OCI-LY1 (cell line): ENCODE results near the gene ITSN1.

Experiments
- EZH2 ChIP-seq: fragments of 200-600 bp; sonication (generic), shearing (Covaris generic); IDR thresholded peaks from 2 replicates; pipeline ENCODE4 v1.8.0; 2017; ENCODE audit warnings: borderline replicate concordance, mixed run types, mild to moderate bottlenecking, antibody characterized with exemption, low read length, moderate library complexity, mixed read lengths
- TF ChIP-seq, protein P1 (sequence below): fragments of 200-600 bp; sonication (generic), shearing (Covaris generic); IDR thresholded peaks from 2 replicates; pipeline ENCODE4 v1.5.1; 2017; ENCODE audit warnings: mild to moderate bottlenecking, antibody characterized with exemption, low read length, moderate library complexity, mixed read lengths

DNA sequence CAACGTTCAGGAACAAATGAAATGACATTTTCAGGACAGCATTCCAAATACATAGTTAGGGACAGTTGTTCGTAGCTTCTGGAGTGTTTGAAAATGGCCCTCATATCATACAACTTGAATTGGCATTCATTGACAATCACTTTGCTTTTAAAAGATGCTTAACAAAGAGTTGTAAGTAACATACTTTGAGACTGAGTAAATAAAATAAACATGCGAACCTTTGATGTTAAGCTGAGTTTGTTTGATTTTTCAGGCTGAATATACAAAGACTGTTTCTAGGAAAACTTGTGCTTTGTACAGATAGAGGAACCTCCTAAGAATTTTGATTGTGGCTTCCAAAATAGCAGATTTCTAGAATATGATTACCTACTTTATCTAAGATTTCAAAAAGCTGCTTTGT is 45.3 kb downstream of the ITSN1 start:
- TF ChIP-seq, protein P1, sequence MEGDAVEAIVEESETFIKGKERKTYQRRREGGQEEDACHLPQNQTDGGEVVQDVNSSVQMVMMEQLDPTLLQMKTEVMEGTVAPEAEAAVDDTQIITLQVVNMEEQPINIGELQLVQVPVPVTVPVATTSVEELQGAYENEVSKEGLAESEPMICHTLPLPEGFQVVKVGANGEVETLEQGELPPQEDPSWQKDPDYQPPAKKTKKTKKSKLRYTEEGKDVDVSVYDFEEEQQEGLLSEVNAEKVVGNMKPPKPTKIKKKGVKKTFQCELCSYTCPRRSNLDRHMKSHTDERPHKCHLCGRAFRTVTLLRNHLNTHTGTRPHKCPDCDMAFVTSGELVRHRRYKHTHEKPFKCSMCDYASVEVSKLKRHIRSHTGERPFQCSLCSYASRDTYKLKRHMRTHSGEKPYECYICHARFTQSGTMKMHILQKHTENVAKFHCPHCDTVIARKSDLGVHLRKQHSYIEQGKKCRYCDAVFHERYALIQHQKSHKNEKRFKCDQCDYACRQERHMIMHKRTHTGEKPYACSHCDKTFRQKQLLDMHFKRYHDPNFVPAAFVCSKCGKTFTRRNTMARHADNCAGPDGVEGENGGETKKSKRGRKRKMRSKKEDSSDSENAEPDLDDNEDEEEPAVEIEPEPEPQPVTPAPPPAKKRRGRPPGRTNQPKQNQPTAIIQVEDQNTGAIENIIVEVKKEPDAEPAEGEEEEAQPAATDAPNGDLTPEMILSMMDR: no peak
- TF ChIP-seq EZH2: no peak
